Uterus (tissue), 2 donors: Measurements from ENCODE around the gene BMPR1A.

Experiments used
- POLR2A ChIP-seq, 2 donors: fragments of 450-650 bp; IDR thresholded peaks; one replicate each; pipeline ENCODE4 v1.6.1; 2016; ENCODE audit warnings: antibody characterized with exemption in 2 of 2, mild to moderate bottlenecking in 1 of 2, moderate library complexity in 1 of 2
- TF ChIP-seq, protein P1 (sequence below), 4 experiments: fragments of 200-600 bp in 2 of 4; fragments of 450-650 bp in 2 of 4; sonication (generic) in 2 of 4; IDR thresholded peaks; one replicate each; pipeline ENCODE4 v1.5.1; 2016 to 2019; ENCODE audit warnings: antibody characterized with exemption in 4 of 4, mild to moderate bottlenecking in 2 of 4, moderate library complexity in 1 of 4

DNA sequence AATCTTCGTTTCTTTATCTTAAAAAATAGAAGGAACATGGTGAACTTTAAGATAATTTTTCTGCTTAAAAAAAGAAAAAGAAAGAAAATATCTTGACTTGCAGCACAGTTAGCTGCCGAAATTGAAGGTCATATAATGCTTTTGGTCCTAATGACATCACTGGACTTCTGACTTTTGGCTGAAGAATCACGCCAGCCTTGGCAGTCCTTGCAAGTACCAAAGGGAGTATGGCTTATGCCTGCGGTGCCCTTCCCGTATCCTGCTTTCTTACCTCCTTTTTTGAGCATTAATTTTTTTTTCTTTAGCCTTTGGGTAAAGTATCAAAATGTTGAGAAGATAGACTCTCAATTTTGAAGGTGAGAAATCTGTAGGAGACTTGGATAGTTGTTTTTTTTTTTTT, 7.0 kb downstream of the BMPR1A start:
- TF ChIP-seq, protein P1, sequence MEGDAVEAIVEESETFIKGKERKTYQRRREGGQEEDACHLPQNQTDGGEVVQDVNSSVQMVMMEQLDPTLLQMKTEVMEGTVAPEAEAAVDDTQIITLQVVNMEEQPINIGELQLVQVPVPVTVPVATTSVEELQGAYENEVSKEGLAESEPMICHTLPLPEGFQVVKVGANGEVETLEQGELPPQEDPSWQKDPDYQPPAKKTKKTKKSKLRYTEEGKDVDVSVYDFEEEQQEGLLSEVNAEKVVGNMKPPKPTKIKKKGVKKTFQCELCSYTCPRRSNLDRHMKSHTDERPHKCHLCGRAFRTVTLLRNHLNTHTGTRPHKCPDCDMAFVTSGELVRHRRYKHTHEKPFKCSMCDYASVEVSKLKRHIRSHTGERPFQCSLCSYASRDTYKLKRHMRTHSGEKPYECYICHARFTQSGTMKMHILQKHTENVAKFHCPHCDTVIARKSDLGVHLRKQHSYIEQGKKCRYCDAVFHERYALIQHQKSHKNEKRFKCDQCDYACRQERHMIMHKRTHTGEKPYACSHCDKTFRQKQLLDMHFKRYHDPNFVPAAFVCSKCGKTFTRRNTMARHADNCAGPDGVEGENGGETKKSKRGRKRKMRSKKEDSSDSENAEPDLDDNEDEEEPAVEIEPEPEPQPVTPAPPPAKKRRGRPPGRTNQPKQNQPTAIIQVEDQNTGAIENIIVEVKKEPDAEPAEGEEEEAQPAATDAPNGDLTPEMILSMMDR (IDR thresholded peaks at IDR 0.05): no peak
- no peak for TF ChIP-seq POLR2A (IDR thresholded peaks at IDR 0.05)
